GM19035 (cell line): ENCODE results near the gene IPCEF1.

ENCODE experiments used
- ATAC-seq: cut with Tn5 transposase; IDR thresholded peaks from one replicate; pipeline ENCODE4 v1.9.1; 2021; ENCODE audit not compliant: unreplicated experiment

The IPCEF1 gene

DNA sequence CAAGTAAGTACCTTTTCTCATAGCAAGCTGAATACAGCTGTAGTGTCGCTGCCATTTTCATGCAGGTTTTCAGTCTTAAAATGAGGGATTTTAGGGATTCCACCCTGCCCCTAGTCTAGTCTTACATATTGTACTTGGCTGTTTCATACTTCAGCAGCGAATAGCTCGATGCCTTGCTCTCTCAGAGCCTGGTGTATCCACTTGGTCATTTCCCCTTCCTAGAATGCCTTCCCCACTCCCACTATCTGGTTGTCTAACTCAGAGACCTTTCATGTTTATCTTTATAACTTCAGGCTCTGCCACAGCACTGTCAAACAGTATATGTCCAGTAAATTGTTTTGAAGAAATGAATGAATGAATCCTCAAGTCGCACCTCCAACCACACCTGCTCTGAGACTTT is 21.1 kb upstream of the IPCEF1 start:
- no peak for ATAC-seq

- no peak for ATAC-seq
Observed at GRCh38 chr6:154373971-154374370, 17.4 kb upstream of the IPCEF1 start.

DNA sequence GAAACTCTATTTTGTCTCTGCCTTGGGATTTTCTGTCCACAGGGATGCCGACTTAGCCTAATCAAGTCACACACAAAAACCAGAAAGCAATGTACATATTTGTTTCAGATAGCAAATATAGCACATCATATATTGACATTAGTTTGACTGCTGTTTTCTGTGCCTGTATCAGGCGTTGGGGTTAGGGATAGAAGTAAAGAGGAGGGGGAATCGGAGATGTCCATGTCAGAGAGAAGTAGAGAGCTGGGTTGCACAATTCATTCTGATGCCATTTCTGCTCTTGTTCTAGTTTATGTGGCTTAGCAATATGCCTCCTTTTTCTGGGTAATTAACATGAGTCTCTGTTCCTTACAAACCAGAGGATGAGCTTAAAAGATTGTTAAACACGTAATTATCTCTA is 14.7 kb upstream of the IPCEF1 start:
- no peak for ATAC-seq

- no peak for ATAC-seq
Observed at GRCh38 chr6:154370545-154370944, 13.9 kb upstream of the IPCEF1 start.

DNA sequence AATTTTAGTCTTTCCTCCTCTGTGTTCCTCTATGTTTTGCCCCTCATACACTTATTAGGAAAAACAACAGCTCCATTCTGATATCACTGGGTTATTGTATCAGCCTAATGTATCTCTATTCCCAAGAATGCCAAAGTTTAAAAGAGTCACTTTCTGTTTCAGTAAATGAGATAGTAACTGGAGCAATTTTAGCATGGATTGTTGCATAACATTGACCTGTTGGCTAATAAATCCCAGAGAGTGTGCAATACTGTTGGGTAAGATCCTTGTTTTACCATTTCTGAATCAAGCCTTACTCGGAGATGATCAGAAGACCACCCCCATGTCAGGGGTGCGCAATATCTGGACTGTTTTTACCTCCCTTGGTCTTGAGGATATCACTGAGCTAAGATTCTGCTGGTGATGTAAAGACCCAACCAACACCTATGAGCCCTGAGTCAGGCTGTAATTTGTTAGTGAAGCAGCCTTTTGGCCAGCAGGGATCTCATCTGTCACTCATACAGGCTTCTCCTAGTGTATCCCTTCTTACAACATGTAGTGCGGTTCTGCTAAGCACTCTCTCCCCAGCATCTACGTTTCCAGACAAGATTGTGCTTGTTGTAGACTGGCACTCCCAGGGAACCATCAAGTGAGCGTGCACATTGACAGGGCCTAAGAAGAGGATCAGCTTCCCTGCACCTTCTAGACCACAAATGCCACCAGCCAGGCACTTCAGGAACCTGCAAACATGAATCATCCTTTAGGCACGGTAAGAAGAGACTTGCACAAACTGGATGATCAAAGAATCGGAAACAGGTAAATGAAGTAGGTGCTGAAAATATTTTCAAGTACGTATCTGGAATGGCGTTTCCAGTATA is 11.5 kb upstream of the IPCEF1 start:
- no peak for ATAC-seq

GRCh38 chr6:154367336-154367735 is 10.7 kb upstream of the IPCEF1 start:
- ATAC-seq: no peak

DNA sequence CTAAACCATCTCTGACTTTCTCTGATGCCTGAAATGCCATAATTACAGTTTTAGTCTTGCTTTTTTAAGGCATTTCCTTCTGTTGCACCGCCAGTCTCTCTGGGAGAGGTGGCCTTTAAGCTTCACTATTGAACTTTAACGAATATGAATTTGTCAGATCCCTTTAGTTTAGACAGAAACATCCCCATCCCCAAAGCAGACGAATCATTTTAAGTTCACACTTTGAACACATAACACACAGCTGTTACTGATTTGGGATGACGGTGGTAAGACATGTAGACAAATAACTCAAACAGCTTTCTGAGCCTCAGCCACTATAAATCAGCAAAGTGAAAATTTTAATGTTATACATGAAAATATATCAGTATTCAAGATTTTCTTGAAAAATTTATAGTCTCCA is 7.2 kb upstream of the IPCEF1 start:
- ATAC-seq: no peak

GRCh38 chr6:154361476-154361875 is 4.9 kb upstream of the IPCEF1 start:
- no peak for ATAC-seq

DNA sequence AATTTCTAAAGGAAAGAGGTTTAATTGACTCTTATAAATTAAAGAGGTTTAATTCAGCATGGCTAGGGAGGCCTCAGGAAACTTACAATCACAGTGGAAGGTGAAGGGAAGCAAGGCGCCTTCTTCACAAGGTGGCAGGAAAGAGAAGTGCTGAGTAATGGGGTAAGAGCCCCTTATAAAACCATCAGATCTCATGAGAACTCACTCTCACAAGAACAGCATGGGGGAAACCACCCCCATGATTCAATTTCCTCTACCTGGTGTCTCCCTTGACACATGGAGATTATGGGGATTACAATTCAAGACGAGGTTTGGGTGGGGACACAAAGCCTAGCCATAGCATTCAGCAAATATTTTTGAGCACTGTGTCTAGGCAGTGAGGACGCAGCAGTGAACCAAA is 3.9 kb upstream of the IPCEF1 start:
- no peak for ATAC-seq

DNA sequence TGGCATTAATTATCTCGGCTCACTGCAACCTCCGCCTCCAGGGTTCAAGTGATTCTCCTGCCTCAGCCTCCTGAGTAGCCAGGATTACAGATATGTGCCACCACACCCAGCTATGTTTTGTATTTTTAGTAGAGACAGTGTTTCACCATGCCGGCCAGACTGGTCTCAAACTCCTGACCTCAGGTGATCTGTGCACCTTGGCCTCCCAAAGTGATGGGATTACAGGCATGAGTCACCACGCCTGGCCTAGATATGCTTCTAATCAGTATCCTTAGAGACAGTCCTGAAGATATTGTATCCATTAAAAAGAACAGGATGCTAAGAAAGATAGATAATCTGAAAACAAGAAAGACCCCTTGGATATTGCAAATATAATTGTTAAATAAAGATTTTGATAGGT is 3.1 kb upstream of the IPCEF1 start:
- ATAC-seq: no peak

- no peak for ATAC-seq
Observed at GRCh38 chr6:154359161-154359574, 2.6 kb upstream of the IPCEF1 start.

DNA sequence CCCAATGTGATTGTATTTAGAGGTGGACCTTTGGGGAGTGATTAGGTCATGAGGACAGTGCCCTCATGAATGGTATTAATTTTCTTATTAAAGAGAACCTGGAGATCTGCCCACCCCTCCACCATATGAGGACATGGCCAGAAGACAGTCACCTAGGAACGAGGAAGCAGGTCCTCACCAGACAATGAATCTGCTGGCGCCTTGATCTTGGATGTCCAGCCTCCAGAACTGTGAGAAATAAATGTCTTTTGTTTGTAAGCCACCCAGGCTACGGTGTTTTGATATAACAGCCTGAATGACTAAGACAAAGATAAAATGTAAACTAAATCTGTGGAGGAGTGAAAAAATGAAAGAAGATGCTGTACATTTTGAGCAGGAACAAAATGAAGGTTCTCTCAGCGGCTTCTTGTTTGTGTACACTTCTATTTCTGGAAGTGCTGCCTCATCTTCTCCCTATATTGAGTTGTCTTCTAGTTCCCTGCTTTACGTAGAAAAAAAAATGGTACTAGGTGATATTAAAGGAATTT is 1.5 kb upstream of the IPCEF1 start:
- ATAC-seq: no peak

DNA sequence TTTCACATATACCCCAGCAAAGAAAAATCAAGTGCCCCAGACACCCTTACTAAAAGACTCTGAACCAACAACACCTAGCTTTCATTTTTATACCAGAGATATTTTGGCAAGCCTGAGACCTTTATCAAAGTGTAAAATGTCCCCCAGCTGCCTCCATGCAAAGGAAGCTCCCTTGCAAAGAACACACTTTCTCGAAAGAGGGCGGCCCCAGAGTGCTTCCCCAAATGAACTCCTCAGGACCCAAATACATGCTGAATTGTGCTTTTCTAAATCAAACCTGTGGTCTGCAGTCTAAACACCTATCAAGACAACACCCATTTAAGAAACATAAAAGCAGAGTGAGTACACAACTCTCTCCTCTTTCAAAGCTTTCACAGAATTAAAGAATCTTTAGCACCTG is 490 bp downstream of the IPCEF1 start:
- ATAC-seq: no peak

DNA sequence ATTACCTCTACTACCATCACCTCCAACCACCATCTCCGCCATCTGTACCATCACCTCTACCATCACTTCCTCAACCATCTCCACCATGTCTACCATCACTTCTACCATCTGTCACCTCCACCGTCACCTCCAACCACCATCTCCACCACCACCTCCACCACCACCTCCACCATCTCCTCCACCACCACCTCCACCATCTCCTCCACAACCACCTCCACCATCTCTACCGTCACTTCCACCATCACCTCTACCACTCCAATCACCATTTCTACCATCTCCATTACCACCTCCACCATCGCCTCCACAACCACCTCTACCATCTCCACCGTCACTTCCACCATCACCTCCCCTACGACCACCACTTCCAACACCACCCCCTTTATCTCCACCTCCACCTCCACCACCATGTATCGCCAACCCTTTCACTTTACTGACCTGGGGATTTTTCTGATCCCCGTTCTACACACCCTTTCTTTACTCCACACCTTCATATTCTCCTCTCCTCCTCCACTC is 2.3 kb downstream of the IPCEF1 start:
- no peak for ATAC-seq

GRCh38 chr6:154353626-154354025 is 3.0 kb downstream of the IPCEF1 start:
- no peak for ATAC-seq

DNA sequence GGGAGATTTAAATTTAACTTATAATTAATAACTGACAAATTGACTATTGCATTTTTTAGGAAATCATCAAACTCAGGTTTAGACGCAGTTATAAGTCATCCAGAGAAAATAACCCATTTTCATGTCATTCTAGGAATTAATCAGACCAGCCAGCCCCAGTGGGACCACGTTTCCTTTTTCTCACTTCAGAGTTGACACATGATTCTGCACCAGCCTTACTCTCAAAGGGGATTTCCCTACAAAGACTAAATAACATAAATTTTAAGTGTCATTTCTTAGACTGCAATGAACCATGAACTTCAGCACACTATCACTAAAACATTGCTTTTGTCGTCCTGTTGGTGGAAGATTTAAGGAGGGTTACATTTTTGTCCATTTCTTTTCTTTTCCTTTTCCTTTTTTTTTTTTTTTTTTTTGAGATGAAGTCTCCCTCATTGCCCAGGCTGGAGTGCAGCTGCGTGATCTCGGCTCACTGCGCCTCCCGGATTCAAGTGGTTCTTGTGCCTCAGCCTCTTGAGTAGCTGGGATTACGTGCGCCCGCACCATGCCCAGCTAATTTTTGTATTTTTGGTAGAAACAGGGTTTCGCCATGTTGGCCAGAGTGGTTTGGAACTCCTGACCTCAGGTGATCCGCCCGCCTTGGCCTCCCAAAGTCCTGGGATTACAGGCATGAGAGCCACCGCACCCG is 3.6 kb downstream of the IPCEF1 start:
- ATAC-seq: peak; percentile 62

DNA sequence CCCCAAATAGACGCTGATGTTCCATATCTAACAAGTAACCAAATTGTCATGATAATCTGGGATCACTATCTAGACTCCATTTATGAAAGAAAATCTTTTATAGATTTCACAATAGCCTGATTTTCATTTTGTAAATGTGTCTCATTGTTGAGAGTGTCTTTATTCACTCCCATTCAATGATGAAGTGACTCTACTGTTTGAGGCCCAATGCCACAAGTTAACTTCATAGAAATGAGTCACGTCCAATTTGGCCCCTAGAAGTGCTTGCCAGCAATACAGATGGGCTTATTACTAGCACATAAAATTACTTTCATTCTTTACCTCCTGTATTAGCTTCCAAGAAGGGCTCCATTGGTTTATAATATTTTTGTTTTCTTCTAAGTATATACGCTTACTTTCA is 6.3 kb downstream of the IPCEF1 start:
- ATAC-seq: no peak

DNA sequence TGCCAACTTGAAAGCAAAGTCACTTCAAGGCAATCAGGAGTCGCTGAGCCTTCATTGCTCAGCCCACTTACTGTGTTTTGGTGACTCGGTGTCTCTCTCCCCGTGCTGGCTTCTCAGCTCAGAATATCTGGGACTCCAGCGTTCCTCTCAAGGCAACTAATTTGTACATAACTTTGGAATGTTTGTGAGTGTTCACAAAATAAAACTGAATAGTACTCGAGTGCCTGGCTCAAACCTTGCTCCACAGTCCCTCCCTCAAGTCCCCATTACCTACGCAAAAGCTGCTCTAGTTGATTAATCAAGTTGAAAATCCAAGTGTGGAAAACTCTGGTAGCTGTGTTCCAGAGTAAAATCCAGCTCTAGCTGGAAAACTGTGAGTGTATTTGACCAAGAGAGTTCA is 8.6 kb downstream of the IPCEF1 start:
- ATAC-seq: no peak

DNA sequence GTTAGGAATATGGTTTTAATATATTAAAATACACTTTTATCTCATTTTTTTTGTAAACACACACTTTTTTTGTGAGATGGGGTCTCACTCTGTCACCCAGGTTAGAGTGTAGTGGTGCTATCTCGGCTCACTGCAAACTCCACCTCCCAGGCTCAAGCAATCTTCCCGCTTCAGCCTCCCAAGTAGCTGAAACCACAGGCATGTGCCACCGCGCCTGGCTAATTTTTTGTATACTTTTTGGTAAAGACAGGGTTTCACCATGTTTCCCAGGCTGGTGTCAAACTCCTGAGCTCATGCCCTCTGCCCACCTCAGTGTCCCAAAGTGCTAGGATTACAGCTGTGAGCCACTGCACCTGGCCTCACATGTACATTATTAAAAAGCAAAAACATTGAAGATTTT is 10.8 kb downstream of the IPCEF1 start:
- no peak for ATAC-seq

GRCh38 chr6:154343473-154344308 is 12.9 kb downstream of the IPCEF1 start:
- no peak for ATAC-seq

GRCh38 chr6:154341871-154342270 is 14.7 kb downstream of the IPCEF1 start:
- ATAC-seq: no peak
